ENCODE data around the gene MISP3. TPM values are rescaled to one million over a fixed set of nuclear protein-coding genes. Genes with fewer than 3 reads are reported as not detected.

Gene MISP3
- total and polyA plus RNA-seq, 9 of the 15 experiments (the other 6 are each of a cell fraction or from before 2014, with no cell fraction given) = 0.25 to 5.6 (median 1.6) TPM

- TF ChIP-seq REST (IDR thresholded peaks at IDR 0.05; ENCODE audit: borderline replicate concordance) (peak; percentile 17; the same call in 1 of the 2 replicates), REST (CRISPR knock-in tag; IDR thresholded peaks at IDR 0.05; ENCODE audit: low read depth) (no peak), RREB1 (CRISPR knock-in tag; IDR thresholded peaks at IDR 0.05) (no peak), ZNF592 (IDR thresholded peaks at IDR 0.05) (peak; percentile 55; the same call in 1 of the 2 replicates), HDAC6 (IDR thresholded peaks at IDR 0.05; ENCODE audit: low read depth, low read length) (peak; percentile 92; the same call in 1 of the 2 replicates), CREB5 (CRISPR knock-in tag; IDR thresholded peaks at IDR 0.05) (no peak)
Observed at GRCh38 chr19:14073261-14073924, 807 bp downstream of the MISP3 start (continued).
